H9 (cell line): ENCODE results near the gene ANO9. TPM values are rescaled to one million over a fixed set of nuclear protein-coding genes. Genes with fewer than 3 reads are reported as not detected.

Source experiments
- DNase-seq: peaks from one replicate; pipeline ENCODE4 v3.0.0-alpha.2; 2017
- H2AFZ ChIP-seq: one replicate; pipeline ENCODE4 v1.6.1; 2013; ENCODE audit warnings: mild to moderate bottlenecking, low read length, control low read depth, moderate library complexity
- H2AK5ac ChIP-seq: 2 replicates; pipeline ENCODE4 v1.6.1; 2013; ENCODE audit warnings: low read length, control low read depth, mixed read lengths; ENCODE audit not compliant: insufficient read length
- H2BK120ac ChIP-seq: one replicate; pipeline ENCODE4 v1.6.1; 2013; ENCODE audit warnings: low read depth, mild to moderate bottlenecking, low read length, control low read depth, inconsistent platforms; ENCODE audit not compliant: poor library complexity, severe bottlenecking
- H2BK12ac ChIP-seq: 2 replicates; pipeline ENCODE4 v1.6.1; 2013; ENCODE audit warnings: low read length, control low read depth, mixed read lengths, low read depth; ENCODE audit not compliant: insufficient read length
- H2BK15ac ChIP-seq: 2 replicates; pipeline ENCODE4 v1.6.1; 2013; ENCODE audit warnings: low read depth, low read length, control low read depth
- H2BK20ac ChIP-seq: one replicate; pipeline ENCODE4 v1.6.1; 2013; ENCODE audit warnings: low read depth, mild to moderate bottlenecking, low read length, control low read depth, inconsistent platforms; ENCODE audit not compliant: poor library complexity, severe bottlenecking
- H2BK5ac ChIP-seq: 2 replicates; pipeline ENCODE4 v1.6.1; 2013; ENCODE audit warnings: low read length, control low read depth, mixed read lengths; ENCODE audit not compliant: insufficient read length
- H3K14ac ChIP-seq: 2 replicates; pipeline ENCODE4 v1.6.1; 2013; ENCODE audit warnings: low read length, control low read depth; ENCODE audit not compliant: insufficient read depth
- H3K18ac ChIP-seq: 2 replicates; pipeline ENCODE4 v1.6.1; 2013; ENCODE audit warnings: low read depth, mild to moderate bottlenecking, mixed read lengths, low read length, control low read depth; ENCODE audit not compliant: insufficient read length
- H3K23ac ChIP-seq: 2 replicates; pipeline ENCODE4 v1.6.1; 2013; ENCODE audit warnings: low read length, control low read depth, mixed read lengths, low read depth; ENCODE audit not compliant: insufficient read length
- H3K23me2 ChIP-seq: 2 replicates; pipeline ENCODE4 v1.6.1; 2013; ENCODE audit warnings: low read depth, mild to moderate bottlenecking, mixed read lengths, low read length, control low read depth; ENCODE audit not compliant: insufficient read length, poor library complexity, severe bottlenecking
- H3K27ac ChIP-seq: 2 replicates; pipeline ENCODE4 v1.5.1; 2013; ENCODE audit warnings: low read length, control low read depth, mixed read lengths, low read depth; ENCODE audit not compliant: insufficient read length
- H3K27me3 ChIP-seq: 2 replicates; pipeline ENCODE4 v1.6.1; 2013; ENCODE audit warnings: low read length, control low read depth, inconsistent platforms; ENCODE audit not compliant: insufficient read depth
- H3K4ac ChIP-seq: 2 replicates; pipeline ENCODE4 v1.6.1; 2013; ENCODE audit warnings: low read depth, mild to moderate bottlenecking, control low read depth, inconsistent platforms, low read length, moderate library complexity
- H3K4me1 ChIP-seq: 2 replicates; pipeline ENCODE4 v1.6.1; 2013; ENCODE audit warnings: low read length, control low read depth, inconsistent platforms; ENCODE audit not compliant: insufficient read depth
- H3K4me2 ChIP-seq: 2 replicates; pipeline ENCODE4 v1.6.1; 2013; ENCODE audit warnings: low read length, control low read depth, mixed read lengths; ENCODE audit not compliant: insufficient read length, insufficient read depth
- H3K56ac ChIP-seq: 2 replicates; pipeline ENCODE4 v1.6.1; 2013; ENCODE audit warnings: low read depth, mild to moderate bottlenecking, mixed read lengths, low read length, control low read depth; ENCODE audit not compliant: insufficient read length
- H3K79me1 ChIP-seq: 2 replicates; pipeline ENCODE4 v1.6.1; 2013; ENCODE audit warnings: low read depth, mild to moderate bottlenecking, moderate library complexity, low read length, control low read depth, inconsistent platforms; ENCODE audit not compliant: insufficient read depth, poor library complexity, severe bottlenecking
- H3K79me2 ChIP-seq: 2 replicates; pipeline ENCODE4 v1.6.1; 2013; ENCODE audit warnings: low read length, control low read depth, inconsistent platforms; ENCODE audit not compliant: insufficient read depth
- H3K9ac ChIP-seq: 2 replicates; pipeline ENCODE4 v1.6.1; 2013; ENCODE audit warnings: low read length, control low read depth, mixed read lengths; ENCODE audit not compliant: insufficient read length; ENCODE audit errors: extremely low read depth
- H3K9me3 ChIP-seq: one replicate; pipeline ENCODE4 v1.6.1; 2013; ENCODE audit warnings: low read depth, low read length, inconsistent platforms; ENCODE audit not compliant: control insufficient read depth
- H3T11ph ChIP-seq: one replicate; pipeline ENCODE4 v1.6.1; 2013; ENCODE audit warnings: mild to moderate bottlenecking, low read length, control low read depth, inconsistent platforms
- H4K20me1 ChIP-seq: one replicate; pipeline ENCODE4 v1.6.1; 2013; ENCODE audit not compliant: control insufficient read depth, insufficient read length, insufficient read depth
- H4K5ac ChIP-seq: 2 replicates; pipeline ENCODE4 v1.6.1; 2013; ENCODE audit warnings: low read depth, mild to moderate bottlenecking, mixed read lengths, low read length, control low read depth; ENCODE audit not compliant: insufficient read length
- H4K8ac ChIP-seq: replicated peaks from 2 replicates; pipeline ENCODE4 v1.6.1; 2013; ENCODE audit warnings: low read length, control low read depth, mixed read lengths, low read depth; ENCODE audit not compliant: insufficient read length
- H4K91ac ChIP-seq: 2 replicates; pipeline ENCODE4 v1.6.1; 2013; ENCODE audit warnings: low read depth, mild to moderate bottlenecking, moderate library complexity, mixed read lengths, low read length, control low read depth; ENCODE audit not compliant: insufficient read length
- H3K27ac Mint-ChIP-seq, 3 experiments: 2 replicates in 2 of 3; 3 replicates in 1 of 3; pipeline ENCODE4 v1.8.0; 2020 to 2021; ENCODE audit warnings: mixed read lengths in 3 of 3, mild to moderate bottlenecking in 1 of 3, moderate library complexity in 1 of 3
- H3K27me3 Mint-ChIP-seq: 2 replicates; pipeline ENCODE4 v1.8.0; 2021; ENCODE audit warnings: low read depth, mild to moderate bottlenecking, moderate library complexity, mixed read lengths
- H3K36me3 Mint-ChIP-seq, 3 experiments: 2 replicates in 2 of 3; 3 replicates in 1 of 3; pipeline ENCODE4 v1.8.0; 2020 to 2021; ENCODE audit warnings: low read depth in 3 of 3, mixed read lengths in 3 of 3; ENCODE audit not compliant: insufficient read depth in 1 of 3
- H3K4me1 Mint-ChIP-seq, 2 experiments: 2 replicates each; pipeline ENCODE4 v1.8.0; 2020; ENCODE audit warnings: mixed read lengths in 2 of 2
- H3K4me3 Mint-ChIP-seq, 2 experiments: 2 replicates in 1 of 2; 3 replicates in 1 of 2; pipeline ENCODE4 v1.8.0; 2020 to 2021; ENCODE audit warnings: mild to moderate bottlenecking in 2 of 2, mixed read lengths in 2 of 2, moderate library complexity in 1 of 2
- H3K9me3 Mint-ChIP-seq, 2 experiments: 2 replicates in 1 of 2; 3 replicates in 1 of 2; pipeline ENCODE4 v1.8.0; 2020; ENCODE audit warnings: mild to moderate bottlenecking in 2 of 2, mixed read lengths in 2 of 2, moderate library complexity in 1 of 2
- WGBS: extraction: QIAGEN DNeasy Blood & Tissue Kit; methylation state at CpG from one replicate; pipeline ENCODE4 v1.1.7; 2013; ENCODE audit warnings: missing lambda C conversion rate, low lambda C conversion rate, mixed read lengths; ENCODE audit not compliant: insufficient read length; ENCODE audit errors: extremely low coverage; 5-methylcytosine and 5-hydroxymethylcytosine counted together
- total RNA-seq: library from RNA; stranded (reverse); gene quantifications from 2 replicates; pipeline ENCODE4 v1.2.1, GENCODE V29; 2021
- TF ChIP-seq, protein P1 (sequence below): fragments of 200-600 bp; sonication (generic); conservative IDR thresholded peaks from 3 replicates; pipeline ENCODE4 v1.8.0; 2021; ENCODE audit warnings: antibody characterized with exemption, mild to moderate bottlenecking

Gene ANO9
- total RNA-seq, 1 experiment from 2014 or later, result 13.1 TPM

- H3K79me2 ChIP-seq, result no peaks in the 10 kb centered on the region
- no CpG with 5 or more reads among the region's 23 CpGs for WGBS
Measured at GRCh38 chr11:396511-396947, 45.3 kb downstream of the ANO9 start.

More at GRCh38 chr11:396511-396947, 45.3 kb downstream of the ANO9 start:
- TF ChIP-seq, protein P1, sequence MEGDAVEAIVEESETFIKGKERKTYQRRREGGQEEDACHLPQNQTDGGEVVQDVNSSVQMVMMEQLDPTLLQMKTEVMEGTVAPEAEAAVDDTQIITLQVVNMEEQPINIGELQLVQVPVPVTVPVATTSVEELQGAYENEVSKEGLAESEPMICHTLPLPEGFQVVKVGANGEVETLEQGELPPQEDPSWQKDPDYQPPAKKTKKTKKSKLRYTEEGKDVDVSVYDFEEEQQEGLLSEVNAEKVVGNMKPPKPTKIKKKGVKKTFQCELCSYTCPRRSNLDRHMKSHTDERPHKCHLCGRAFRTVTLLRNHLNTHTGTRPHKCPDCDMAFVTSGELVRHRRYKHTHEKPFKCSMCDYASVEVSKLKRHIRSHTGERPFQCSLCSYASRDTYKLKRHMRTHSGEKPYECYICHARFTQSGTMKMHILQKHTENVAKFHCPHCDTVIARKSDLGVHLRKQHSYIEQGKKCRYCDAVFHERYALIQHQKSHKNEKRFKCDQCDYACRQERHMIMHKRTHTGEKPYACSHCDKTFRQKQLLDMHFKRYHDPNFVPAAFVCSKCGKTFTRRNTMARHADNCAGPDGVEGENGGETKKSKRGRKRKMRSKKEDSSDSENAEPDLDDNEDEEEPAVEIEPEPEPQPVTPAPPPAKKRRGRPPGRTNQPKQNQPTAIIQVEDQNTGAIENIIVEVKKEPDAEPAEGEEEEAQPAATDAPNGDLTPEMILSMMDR, result peak; percentile 36; the same call in 1 of the 3 replicates
- H3K18ac ChIP-seq, result no peak overlapping the region
- H3K4me2 ChIP-seq, result no peak overlapping the region
- no peaks in the 10 kb centered on the region for H3K23me2 ChIP-seq
- H4K91ac ChIP-seq, result no peak overlapping the region
- no peak overlapping the region for H3K56ac ChIP-seq
- no peaks in the 10 kb centered on the region for H3K9me3 ChIP-seq
- no peaks in the 10 kb centered on the region for H3K27me3 ChIP-seq
- H2BK12ac ChIP-seq, result no peak overlapping the region
- H3K9ac ChIP-seq, result no peak overlapping the region
- H4K20me1 ChIP-seq, result peaks cover 2% of the 10 kb centered on the region
- no peak overlapping the region for H2BK5ac ChIP-seq
- Mint-ChIP-seq H3K27ac (no peak overlapping the region), H3K36me3 (peaks cover 2 to 18% (median 18%) of the 10 kb centered on the region in 3 experiments; a peak in 5 of 7 replicates), H3K9me3 (peaks cover 10 to 16% of the 10 kb centered on the region in 2 experiments), H3K27me3 (no peaks in the 10 kb centered on the region), H3K4me1 (peaks cover 2 to 9% of the 10 kb centered on the region in 2 experiments), H3K4me3 (no peak overlapping the region)
- no peak overlapping the region for H3K14ac ChIP-seq
- no peak overlapping the region for H3K27ac ChIP-seq
- no peak for DNase-seq
- no peak overlapping the region for H2BK120ac ChIP-seq
- H4K5ac ChIP-seq, result no peak overlapping the region
- no peak overlapping the region for H3K4ac ChIP-seq
- no peak overlapping the region; the same call in 1 of the 2 replicates for H2BK15ac ChIP-seq
- H3T11ph ChIP-seq, result no peak overlapping the region
- no peak overlapping the region for H2AFZ ChIP-seq
- H2AK5ac ChIP-seq, result no peak overlapping the region
- H4K8ac ChIP-seq, result no peak overlapping the region
- H2BK20ac ChIP-seq, result no peak overlapping the region
- H3K79me1 ChIP-seq, result no peaks in the 10 kb centered on the region
- no peaks in the 10 kb centered on the region for H3K4me1 ChIP-seq
- no peak overlapping the region for H3K23ac ChIP-seq
